NCI-H146 treated with DMSO at 0.1 percent for 48 hours (cell line): ENCODE results near the gene PNLDC1.
"Not testable (repeated sequence)": the region's sequence is repeated elsewhere in the genome, so short reads cannot be mapped to it uniquely, and the experiment has no call there.

Experiments used
- DNase-seq: peaks from one replicate; lab custom pipeline; 2025; ENCODE audit not compliant: unreplicated experiment; lab: John Stamatoyannopoulos, UW

The PNLDC1 gene

DNA sequence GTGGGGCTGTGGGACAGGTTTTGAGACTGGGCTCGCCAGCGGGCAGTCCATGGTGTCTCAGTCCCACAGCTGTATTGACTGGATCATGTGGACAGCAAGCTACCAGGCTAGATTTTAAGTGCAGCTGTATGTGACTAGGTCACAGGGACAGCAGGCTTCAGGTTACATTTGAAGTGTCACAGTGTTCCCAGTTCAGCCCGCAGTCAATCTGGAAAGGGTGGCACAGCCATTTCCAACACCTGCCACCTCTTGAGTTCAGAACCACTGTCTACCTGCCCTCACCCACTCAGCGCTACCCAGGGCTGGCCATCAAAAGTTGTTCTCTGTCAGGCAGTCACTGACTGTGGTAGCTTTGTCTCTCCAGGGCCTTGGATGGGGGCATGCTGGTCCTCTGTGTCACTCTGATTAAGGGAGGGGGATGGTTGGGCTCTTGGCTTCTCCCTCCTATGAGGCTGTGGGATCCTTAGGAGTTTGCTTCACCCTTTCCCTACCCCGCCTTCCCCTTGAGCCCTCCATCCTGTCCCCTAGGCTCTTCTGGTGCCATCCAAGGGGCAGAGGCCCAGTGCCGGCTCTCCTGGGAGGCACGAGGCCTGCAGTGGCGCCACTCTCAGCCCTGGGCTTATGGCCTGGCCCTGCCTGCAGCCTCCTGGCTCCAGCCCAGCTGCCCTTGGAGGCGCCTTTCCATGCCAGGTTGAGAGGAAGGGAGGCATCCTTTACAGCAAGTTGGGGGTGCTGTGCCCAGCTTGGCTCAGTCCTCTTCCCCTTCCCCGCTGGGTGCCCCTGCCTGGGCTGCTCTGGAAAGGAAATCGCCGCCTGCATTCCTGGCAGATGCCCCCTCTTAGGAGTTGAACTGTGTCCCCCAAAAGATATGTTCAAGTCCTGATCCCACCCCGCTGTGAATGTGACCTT is 44.9 kb downstream of the PNLDC1 start:
- DNase-seq = no peak

DNA sequence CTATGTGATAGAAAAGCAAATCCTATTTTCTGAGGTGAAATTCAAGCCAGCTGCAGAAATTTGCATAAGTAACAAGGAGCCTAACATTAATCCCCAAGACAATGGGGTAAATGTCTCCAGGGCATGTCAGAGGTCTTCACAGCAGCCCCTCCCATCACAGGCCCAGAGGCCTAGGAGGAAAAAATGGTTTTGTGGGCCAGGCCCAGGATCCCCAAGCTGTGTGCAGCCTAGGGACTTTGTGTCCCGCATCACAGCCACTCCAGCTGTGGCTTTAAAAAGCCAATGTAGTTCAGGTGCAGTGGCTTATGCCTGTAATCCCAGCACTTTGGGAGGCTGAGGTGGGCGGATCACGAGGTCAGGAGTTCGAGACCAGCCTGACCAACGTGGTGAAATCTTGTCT is 48.5 kb downstream of the PNLDC1 start:
- not testable (repeated sequence) for DNase-seq

DNA sequence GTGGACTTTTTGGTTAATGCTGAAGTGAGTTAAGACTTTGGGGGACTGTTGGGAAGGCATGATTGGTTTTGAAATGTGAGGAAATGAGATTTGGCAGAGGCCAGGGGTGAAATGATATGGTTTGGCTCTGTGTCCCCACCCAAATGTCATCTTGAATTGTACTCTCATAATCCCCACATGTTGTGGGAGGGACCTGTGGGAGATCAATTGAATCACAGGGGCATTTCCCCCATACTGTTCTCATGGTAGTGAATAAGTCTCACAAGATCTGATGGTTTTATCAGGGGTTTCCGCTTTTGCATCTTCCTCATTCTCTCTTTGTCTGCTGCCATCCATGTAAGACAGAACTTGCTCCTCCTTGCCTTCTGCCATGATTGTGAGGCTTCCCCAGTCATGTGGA is 49.8 kb downstream of the PNLDC1 start:
- DNase-seq = not testable (repeated sequence)

DNA sequence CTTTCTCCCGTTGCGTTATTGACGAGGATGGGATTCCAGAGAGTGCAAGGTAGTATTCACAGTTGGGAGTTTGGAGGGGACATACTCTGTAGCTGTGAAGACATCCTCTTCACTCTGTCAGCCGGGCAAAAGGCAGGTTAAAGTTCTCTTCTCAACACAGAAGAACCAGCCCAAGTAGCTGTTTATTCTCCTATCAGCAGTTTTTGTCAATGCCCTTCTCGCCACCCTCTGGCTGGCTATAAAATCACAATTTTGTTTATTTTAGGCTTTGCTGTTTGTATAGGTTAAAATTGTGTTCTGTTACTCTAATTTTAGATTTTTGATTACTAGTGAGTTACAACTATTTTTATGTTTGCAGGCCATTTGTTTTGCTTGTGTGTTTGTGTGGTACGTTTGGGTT is 52.8 kb downstream of the PNLDC1 start:
- DNase-seq = no peak

DNA sequence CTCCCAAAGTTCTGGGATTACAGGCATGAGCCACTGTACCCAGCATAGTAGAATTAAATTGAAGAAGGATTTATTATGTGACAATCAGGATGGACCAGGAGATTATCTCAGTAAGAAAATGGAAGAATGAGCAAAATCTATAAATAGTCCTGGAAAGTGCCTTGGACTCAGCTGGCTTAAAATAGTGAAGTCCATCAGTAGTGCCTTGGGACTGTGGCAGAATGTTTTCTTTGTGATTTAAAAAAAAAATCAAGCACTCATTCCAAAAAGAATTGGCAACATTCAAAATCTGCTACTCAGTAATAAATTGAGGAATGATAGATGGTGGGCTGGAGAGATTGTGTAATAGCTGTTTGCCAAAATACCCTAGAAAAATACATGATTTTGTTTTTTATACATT is 53.7 kb downstream of the PNLDC1 start:
- DNase-seq = no peak

DNA sequence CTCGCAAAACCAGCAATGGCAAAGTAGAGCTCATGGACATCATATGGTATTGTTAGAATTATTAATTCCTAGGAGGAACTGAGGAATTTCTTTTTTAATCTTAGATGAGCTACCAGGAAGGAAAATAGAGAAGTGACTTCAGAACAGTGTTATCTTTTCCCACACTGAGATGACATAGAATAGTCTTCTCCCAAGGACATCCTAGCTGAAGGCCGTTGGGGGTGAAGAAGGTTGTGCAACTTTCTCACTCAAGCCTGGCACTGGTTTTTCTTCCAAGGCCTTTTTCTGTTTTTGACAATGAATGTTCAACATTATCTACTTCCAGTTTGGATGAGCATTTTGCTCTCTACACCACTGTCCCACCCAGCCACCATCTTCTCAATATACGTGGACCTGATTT is 54.9 kb downstream of the PNLDC1 start:
- DNase-seq = no peak

DNA sequence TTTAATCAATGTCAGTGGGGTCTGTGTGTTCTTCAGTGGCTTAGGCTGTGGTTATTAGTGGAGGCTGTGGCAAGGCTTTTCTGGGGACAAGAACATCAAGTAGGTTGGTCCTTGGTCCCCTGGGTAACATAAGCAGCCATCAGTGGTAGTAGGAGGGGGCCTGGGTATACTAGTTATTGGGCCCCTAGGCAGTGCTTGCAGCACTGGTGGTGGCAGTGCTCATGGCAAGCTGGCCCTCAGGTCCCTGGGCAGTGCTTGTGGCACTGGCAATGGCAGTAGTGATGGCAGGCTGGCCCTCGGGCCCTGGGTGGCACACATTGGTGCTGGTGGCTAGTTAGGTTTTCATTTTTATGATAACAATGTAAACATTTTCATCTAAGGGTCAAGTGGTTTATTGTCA is 58.2 kb downstream of the PNLDC1 start:
- DNase-seq = no peak

DNA sequence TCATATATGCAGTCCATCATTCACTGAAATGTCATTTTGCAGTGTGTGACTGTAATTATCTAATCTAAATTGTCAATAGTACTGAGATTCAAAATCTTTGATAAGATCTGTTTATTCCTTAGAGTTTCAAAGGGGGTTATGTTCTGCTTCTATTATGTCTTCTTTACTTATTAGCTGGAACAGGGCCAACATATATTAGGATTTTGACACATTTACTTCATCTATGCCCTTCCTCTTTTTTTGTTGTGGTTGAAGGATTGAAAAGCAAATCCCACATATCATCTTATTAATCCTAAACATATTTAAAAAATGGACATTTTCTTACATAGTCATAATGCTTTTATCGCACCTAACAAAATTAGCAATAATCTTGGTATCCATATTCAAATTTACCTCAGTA is 60.4 kb downstream of the PNLDC1 start:
- no peak for DNase-seq

DNA sequence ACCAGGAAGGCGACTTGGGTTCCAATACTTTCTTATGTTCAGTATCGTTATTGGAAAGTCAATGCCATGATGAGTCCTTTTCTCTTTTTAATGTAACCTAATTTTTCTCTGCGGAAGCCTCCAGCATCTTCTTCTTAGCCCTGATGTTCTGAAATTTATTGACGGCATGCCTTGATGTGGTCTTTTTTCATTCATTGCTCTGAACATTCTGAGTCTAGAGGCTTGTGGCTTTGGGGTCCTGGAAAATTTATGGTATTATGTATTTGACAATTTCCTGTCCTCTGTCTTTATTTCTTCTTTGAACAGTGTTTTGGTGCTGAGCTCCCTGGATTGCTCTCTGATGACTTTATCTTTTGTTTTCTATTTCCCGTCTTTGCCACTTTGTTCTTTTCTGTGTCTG is 62.0 kb downstream of the PNLDC1 start:
- no peak for DNase-seq

DNA sequence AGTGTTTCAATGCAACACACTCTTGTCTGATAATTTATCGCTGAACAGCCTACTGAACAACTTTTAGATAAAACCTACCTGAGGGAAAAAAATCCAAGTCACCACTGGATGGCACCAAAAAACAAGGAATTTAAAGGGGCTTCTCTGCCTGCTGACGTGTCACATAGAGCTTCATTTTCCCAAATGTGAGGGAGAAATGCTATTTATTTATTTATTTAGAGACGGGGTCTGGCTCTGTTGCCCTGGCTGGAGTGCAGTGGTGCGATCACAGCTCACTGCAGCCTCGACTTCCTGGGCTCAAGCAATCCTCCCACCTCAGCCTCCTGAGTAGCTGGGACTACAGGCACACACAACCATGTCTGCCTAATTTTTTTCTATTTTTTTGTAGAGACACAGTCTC is 63.3 kb downstream of the PNLDC1 start:
- peak; percentile 62 for DNase-seq

DNA sequence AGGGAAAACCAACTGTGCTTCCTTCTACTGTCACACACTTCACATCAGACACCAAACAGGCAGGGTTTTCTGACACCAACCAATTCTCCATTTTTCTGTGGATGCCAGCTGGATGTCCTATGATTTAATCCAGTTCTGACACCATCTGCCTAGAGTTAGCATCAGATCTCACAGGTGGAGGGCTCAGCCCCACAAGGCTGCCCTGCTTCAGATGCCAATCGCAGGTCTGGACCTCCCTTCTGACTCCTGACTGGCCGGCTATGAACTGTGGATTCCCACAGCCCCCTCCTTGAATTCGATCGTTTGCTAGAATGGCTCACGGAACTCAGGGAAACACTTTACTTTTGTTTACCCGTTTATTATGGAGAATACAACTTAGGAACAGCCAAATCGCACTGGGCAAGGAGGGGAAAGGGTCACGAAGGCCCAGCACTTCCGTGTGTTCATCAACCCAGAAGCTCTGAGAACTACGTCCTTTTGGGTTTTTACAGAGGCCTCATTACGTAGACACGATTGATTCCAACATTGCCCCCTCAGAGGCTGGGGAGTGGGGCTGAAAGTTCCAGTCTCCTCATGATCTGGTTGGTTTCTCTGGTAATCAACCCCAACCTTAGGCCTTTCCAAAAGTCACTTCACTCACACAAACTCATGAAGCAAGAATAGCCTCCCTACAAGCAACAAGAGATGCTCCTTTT is 65.3 kb downstream of the PNLDC1 start:
- no peak for DNase-seq

DNA sequence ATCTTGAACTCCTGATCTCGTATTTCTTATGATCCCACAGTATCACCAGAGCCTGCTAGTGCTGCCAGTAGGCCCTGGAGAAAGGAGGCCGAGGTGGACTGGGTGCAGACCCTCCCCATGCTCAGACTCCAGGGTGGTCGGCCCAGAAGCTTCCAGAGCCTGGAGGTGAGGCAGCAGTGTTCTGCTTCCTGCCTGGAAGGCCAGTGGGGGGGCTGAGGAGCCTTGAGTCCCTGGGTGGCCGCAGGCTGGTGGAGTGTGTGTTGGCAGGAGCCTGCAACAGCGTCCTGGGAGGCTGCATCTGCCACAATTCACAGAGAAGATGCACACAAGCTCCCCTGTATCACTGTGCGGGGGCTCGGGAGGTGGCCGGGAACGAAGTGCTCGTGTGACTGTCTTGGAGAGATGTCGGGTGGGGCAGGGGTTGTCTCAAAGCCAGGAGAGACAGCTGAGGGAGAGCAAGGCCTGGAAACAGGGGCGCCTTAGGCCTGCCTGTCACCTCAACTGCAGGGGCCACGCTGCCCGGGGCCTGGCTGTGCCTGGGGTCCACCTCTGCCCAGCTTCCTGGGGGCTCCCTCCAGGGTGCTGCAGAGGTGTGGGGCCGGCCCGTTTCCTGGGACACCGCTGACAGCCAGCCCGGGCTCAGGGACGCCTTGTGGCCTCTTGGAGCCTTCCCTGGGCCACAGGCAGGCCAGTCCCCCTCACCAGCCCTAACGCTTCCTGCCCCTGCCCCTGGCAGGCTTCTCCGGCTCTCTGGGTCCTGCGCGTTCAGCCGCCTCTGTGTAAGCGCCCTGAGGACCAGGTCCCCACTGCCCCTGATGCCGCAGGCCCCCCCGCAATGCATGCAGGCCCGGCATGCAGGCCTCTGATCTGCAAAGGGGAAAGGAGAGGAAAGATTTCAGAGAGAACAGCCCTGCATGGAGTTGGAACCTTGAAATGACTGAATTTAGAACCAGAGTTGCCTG is 66.5 kb downstream of the PNLDC1 start:
- no peak for DNase-seq
